ENCODE results near the gene LAMTOR5. TPM values are rescaled to one million over a fixed set of nuclear protein-coding genes. Genes with fewer than 3 reads are reported as not detected.

Gene LAMTOR5
- polyA plus RNA-seq, 1 of the 3 experiments (the other 2 are of a cell fraction) = 442 TPM

- Histone ChIP-seq H3K27me3 (ENCODE audit: insufficient read depth) (peaks cover 31% of the 10 kb centered on the region), H3K27ac (ENCODE audit: low read depth in 2 of 2, low read length in 1 of 2) (no peak overlapping the region), H3K9me2 (no peaks in the 10 kb centered on the region), H2AFZ (ENCODE audit: low read depth) (no peak overlapping the region), H3K4me3 (ENCODE audit: low read depth in 2 of 2, low read length in 1 of 2) (no peak overlapping the region), H4K20me1 (ENCODE audit: insufficient read depth) (no peaks in the 10 kb centered on the region), H3F3A (replicated peaks; ENCODE audit: insufficient read depth) (no peaks in the 10 kb centered on the region), H3K9ac (no peak overlapping the region), H3K9me3 (no peaks in the 10 kb centered on the region), H3K4me1 (ENCODE audit: control insufficient read depth in 1 of 2, insufficient read depth in 2 of 2, low read depth in 1 of 2, low read length in 1 of 2) (no peaks in the 10 kb centered on the region; a peak in 1 of 4 replicates), H3K79me2 (ENCODE audit: insufficient read depth) (no peaks in the 10 kb centered on the region), H3K36me3 (replicated peaks in 1 of 2; ENCODE audit: control insufficient read depth in 1 of 2, insufficient read depth in 2 of 2, low read length in 1 of 2) (no peaks in the 10 kb centered on the region), H3K4me2 (no peak overlapping the region)
- DNase-seq = no peak
- CTCF ChIA-PET = interaction anchor here (0.6 to 3.1 kb wide), 7 partner anchors 8 to 443 kb away, joined by 3 to 23 read pairs (median 7); no protein-coding TSS in a partner anchor
- no peak for TF ChIP-seq RXRA (IDR thresholded peaks at IDR 0.05; ENCODE audit: borderline replicate concordance, low read depth)
- no peak for TF ChIP-seq TAF1 (IDR thresholded peaks at IDR 0.05; ENCODE audit: borderline replicate concordance, low read depth, low read length)
- no peak for TF ChIP-seq NFIC (IDR thresholded peaks at IDR 0.05; ENCODE audit: borderline replicate concordance)
- no peak for TF ChIP-seq EZH2phosphoT487 (IDR thresholded peaks at IDR 0.05; ENCODE audit: borderline replicate concordance, low read depth)
- no peak for TF ChIP-seq FOSL2 (IDR thresholded peaks at IDR 0.05; ENCODE audit: borderline replicate concordance, low read depth)
- TF ChIP-seq SMC3 (IDR thresholded peaks at IDR 0.05; ENCODE audit: low read depth, low read length) = no peak
- TF ChIP-seq CTCF (IDR thresholded peaks at IDR 0.05) = no peak
- no peak for TF ChIP-seq SIN3A (IDR thresholded peaks at IDR 0.05; ENCODE audit: borderline replicate concordance, low read depth, low read length)
- TF ChIP-seq GABPA (IDR thresholded peaks at IDR 0.05; ENCODE audit: low read depth) = no peak
- no peak for TF ChIP-seq TCF12 (IDR thresholded peaks at IDR 0.05)
- TF ChIP-seq CHD2 (IDR thresholded peaks at IDR 0.05; ENCODE audit: low read length, partially characterized antibody) = no peak
- no peak for TF ChIP-seq JUND (IDR thresholded peaks at IDR 0.05)
- POLR2A ChIA-PET = interaction anchor here (0.6 to 0.7 kb wide), 2 partner anchors 26 to 89 kb away, joined by 4 read pairs; no protein-coding TSS in a partner anchor
- whole genome bisulfite sequencing (ENCODE audit: low lambda C conversion rate) = 66% methylated on average over 3 of the region's 3 CpGs
These were observed 27.5 kb upstream of the LAMTOR5 start for GRCh38 chr1:110434946-110435345.

GRCh38 chr1:110433803-110434202, 26.3 kb upstream of the LAMTOR5 start:
- H3K4me1 ChIP-seq (ENCODE audit: control insufficient read depth in 1 of 2, insufficient read depth in 2 of 2, low read depth in 1 of 2, low read length in 1 of 2) = no peaks in the 10 kb centered on the region; a peak in 1 of 4 replicates
- no peak for DNase-seq
- H3F3A ChIP-seq (replicated peaks; ENCODE audit: insufficient read depth) = no peaks in the 10 kb centered on the region
- H3K4me2 ChIP-seq = no peak overlapping the region
- H3K27me3 ChIP-seq (ENCODE audit: insufficient read depth) = peaks cover 35% of the 10 kb centered on the region
- H2AFZ ChIP-seq (ENCODE audit: low read depth) = no peak overlapping the region
- ChIA-PET POLR2A (no interaction called here), CTCF (interaction anchor here (0.7 to 3.0 kb wide), 9 partner anchors 8 to 227 kb away, joined by 3 to 16 read pairs (median 3); partner anchors contain the start of gene RBM15)
- WGBS (ENCODE audit: low lambda C conversion rate) = 38% methylated on average over 2 of the region's 3 CpGs
- H4K20me1 ChIP-seq (ENCODE audit: insufficient read depth) = no peaks in the 10 kb centered on the region
- H3K4me3 ChIP-seq (ENCODE audit: low read depth in 2 of 2, low read length in 1 of 2) = no peak overlapping the region
- H3K9me2 ChIP-seq = no peaks in the 10 kb centered on the region
- no peak overlapping the region for H3K27ac ChIP-seq (ENCODE audit: low read depth in 2 of 2, low read length in 1 of 2)
- no peak overlapping the region for H3K9ac ChIP-seq
- no peaks in the 10 kb centered on the region for H3K36me3 ChIP-seq (replicated peaks in 1 of 2; ENCODE audit: control insufficient read depth in 1 of 2, insufficient read depth in 2 of 2, low read length in 1 of 2)
- no peaks in the 10 kb centered on the region for H3K79me2 ChIP-seq (ENCODE audit: insufficient read depth)
- no peaks in the 10 kb centered on the region for H3K9me3 ChIP-seq
- no peak for TF ChIP-seq REST (IDR thresholded peaks at IDR 0.05; ENCODE audit: low read depth, low read length)
- no peak for TF ChIP-seq PBX3 (IDR thresholded peaks at IDR 0.05)
- no peak for TF ChIP-seq TAF1 (IDR thresholded peaks at IDR 0.05; ENCODE audit: borderline replicate concordance, low read depth, low read length)
- no peak for TF ChIP-seq RAD21 (IDR thresholded peaks at IDR 0.05; ENCODE audit: low read length)
- TF ChIP-seq USF2 (IDR thresholded peaks at IDR 0.05; ENCODE audit: borderline replicate concordance, low read depth, low read length) = no peak
- TF ChIP-seq USF1 (IDR thresholded peaks at IDR 0.05; ENCODE audit: borderline replicate concordance, low read depth) = no peak
- TF ChIP-seq NRF1 (IDR thresholded peaks at IDR 0.05; ENCODE audit: low read depth, low read length) = no peak
- no peak for TF ChIP-seq FOXM1 (IDR thresholded peaks at IDR 0.05; ENCODE audit: low read depth)
- TF ChIP-seq FOXJ3 (CRISPR knock-in tag; IDR thresholded peaks at IDR 0.05) = no peak
